ENCODE measurements around the gene METTL16.
"Not testable (repeated sequence)": the region's sequence is repeated elsewhere in the genome, so short reads cannot be mapped to it uniquely, and the experiment has no call there.

The METTL16 gene, protein sequence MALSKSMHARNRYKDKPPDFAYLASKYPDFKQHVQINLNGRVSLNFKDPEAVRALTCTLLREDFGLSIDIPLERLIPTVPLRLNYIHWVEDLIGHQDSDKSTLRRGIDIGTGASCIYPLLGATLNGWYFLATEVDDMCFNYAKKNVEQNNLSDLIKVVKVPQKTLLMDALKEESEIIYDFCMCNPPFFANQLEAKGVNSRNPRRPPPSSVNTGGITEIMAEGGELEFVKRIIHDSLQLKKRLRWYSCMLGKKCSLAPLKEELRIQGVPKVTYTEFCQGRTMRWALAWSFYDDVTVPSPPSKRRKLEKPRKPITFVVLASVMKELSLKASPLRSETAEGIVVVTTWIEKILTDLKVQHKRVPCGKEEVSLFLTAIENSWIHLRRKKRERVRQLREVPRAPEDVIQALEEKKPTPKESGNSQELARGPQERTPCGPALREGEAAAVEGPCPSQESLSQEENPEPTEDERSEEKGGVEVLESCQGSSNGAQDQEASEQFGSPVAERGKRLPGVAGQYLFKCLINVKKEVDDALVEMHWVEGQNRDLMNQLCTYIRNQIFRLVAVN

GRCh38 chr17:2511462-2512369, at the start of gene METTL16:
METTL16 (minus strand) TSS chr17:2511888; CDS start chr17:2502331, 9,557 bp downstream.
- peak; percentile 98 for DNase-seq

DNA sequence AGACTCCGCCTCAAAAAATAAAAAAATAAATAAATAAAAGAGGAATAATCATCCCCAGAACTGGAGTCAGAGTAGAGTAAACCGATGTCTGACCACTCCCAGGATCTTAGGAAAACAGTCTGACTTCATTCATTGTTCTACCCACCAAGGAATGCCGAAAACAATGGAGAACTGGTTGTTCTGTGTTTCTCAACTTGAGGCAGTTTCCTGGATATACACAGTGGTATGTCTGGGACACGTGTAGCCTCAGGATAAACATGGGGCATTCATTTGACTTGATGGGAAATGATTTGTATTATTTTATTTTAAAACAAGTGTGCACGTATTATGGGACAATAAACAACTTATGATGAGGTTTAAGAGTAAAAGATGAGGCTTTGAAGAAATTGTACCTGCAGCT, 49.0 kb upstream of the METTL16 start:
- DNase-seq = no peak

- DNase-seq = no peak
These were observed 40.2 kb upstream of the METTL16 start for GRCh38 chr17:2551928-2552327.

DNA sequence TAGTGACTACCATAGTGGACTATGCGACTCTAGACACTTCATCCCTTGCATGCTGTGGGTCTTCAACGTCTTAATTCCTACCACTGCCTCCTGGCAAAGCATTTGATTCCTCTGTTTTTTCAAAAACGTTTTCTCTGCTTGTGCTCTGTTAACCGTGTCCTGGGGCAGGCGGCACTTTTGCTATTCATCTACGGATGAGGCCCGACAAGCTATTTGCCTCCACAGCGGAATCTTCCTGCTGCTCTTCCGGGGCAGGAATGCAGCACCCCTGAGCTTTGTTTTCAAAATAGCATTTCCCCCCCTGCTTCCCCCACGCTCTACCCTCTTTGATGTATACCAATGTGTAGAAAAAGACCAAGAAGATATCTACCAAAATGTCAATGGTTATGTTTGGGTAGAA, 39.8 kb upstream of the METTL16 start:
- no peak for DNase-seq

DNA sequence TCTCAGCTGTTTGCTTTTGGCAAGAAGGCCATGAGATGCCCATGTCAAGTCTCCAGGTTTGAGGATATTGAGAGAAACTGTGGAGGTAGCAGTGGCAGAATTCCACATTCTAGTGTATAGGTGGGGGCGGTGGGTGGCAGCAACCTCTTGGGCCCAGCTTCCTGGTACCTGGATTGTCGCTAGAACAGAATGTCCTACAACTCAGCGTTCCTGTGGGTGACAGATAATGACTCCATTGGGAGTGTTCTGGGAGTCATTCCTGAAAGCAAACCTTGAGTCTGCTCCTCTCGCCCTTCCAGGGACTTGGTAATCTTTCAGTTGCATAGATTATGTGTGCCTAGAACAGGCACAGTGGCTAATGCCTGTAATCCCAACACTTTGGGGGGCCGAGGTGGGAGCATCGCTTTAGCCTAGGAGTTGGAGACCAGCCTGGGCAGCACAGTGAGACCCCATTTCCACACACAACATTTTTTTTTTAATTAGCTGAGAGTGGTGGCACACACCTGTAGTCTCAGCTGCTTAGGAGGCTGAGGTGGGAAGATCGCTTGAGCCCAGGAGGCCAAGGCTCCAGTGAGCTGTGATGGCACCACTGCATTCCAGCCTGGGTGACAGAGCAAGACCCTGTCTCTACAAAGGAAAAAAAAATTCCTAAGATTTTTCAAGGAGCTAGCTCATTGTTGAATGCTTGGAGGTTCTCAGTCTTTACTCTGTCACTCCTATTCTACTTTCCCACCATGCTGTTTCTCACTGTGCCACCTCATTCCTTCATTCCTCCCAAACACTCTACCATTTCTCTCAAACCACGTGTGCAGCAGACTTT, 37.9 kb upstream of the METTL16 start:
- no peak for DNase-seq

DNA sequence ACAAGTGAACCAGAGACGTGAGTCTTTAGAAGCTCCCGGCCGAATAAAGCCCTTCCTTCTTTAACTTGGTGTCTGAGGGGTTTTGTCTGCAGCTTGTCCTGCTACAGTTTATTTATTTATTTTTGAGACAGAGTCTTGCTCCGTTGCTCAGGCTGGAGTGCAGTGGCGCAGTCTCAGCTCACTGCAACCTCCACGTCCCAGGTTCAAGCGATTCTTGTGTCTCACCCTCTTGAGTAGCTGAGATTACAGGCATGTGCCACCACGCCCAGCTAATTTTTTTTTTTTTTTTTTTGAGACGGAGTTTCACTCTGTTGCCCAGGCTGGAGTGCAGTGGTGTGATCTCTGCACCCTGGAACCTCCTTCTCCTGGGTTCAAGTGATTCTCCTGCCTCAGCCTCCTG, 36.3 kb upstream of the METTL16 start:
- not testable (repeated sequence) for DNase-seq

GRCh38 chr17:2547176-2547575, 35.5 kb upstream of the METTL16 start:
- peak; percentile 24 for DNase-seq

DNA sequence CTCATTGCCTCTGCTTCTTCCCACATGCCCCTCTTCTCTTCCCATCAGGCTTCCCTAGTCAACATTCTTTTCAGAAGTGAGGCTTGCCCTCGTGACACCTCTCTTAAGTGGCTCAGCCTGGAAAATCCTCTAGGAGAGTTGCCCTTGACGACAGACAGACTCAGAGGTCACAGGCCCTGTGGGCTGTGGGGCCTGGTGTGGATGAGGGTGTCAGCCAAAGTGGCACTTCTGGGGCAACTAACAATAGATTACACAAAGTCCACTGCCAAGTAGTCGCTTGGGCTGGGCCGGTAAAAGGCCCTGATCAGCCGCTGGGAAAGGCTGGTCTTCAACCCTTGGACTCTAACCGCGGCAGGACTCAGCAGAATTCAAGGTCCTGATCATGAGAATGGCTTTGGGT, 33.7 kb upstream of the METTL16 start:
- no peak for DNase-seq

GRCh38 chr17:2542456-2542855, 30.8 kb upstream of the METTL16 start:
- no peak for DNase-seq

- DNase-seq = no peak
These were observed 30.4 kb upstream of the METTL16 start for GRCh38 chr17:2542056-2542455.

DNA sequence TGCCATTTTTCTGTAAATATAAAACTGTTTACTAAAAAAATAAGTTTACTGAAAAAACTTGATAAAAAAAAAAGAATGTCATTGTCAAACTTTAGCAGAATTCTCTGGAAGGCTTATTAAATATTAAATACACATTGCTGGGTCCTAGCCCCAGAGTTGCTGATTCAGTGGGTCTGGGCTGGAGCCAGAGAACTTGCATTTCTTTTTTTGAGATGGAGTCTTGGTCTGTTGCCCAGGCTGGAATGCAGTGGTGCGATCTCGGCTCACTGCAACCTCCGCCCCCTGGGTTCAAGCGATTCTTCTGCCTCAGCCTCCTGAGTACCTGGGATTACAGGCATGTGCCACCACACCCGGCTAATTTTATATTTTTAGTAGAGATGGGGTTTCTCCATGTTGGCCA, 25.9 kb upstream of the METTL16 start:
- DNase-seq = not testable (repeated sequence)

GRCh38 chr17:2532146-2532720, 20.5 kb upstream of the METTL16 start:
- DNase-seq = no peak

DNA sequence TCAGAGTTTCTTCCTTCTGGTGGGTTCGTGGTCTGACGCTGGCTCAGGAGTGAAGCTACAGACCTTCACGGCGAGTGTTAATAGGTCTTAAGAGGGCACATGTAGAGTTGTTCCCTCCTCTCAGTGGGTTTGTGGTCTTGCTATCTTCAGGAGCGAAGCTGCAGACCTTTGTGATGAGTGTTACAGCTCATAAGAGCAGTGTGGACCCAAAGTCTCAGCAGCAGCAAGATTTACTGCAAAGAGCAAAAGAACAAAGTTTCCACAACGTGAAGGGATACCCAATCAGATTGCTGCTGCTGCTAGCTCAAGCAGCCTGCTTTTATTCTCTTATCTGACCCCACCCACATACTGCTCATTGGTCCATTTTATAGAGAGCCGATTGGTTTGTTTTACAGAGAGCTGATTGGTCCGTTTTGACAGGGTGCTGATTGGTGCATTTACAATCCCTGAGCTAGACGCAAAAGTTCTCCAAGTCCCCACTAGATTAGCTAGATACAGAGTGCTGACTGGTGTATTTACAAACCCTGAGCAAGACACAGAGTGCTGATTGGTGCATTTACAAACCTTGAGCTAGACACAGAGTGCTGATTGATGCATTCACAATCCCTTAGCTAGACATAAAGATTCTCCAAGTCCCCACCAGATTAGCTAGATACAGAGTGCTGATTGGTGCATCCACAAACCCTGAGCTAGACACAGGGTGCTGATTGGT, 19.7 kb upstream of the METTL16 start:
- DNase-seq = not testable (repeated sequence)

DNA sequence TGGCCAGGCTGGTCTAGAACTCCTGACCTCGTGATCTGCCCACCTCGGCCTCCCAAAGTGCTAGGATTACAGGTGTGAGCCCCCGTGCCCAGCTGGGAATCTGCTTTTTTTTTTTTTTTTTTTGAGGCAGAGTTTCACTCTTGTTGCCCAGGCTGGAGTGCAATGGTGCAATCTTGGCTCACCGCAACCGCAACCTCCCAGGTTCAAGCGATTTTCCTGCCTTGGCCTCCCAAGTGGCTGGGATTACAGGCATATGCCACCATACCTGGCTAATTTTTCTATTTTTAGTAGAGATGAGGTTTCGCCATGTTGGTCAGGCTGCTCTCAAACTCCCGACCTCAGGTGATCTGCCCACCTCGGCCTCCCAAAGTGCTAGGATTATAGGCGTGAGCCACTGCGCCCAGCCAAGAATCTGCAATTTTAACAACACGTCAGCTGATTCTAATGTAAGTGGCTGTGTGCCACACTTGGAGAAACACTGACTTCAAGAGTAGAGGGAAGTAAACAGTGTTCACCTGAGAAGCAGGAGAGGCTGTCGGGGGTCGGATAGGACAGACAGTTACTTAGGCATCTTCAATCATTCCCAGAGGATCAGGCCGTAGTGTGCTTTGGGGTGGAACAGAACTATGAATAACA, 10.2 kb upstream of the METTL16 start:
- not testable (repeated sequence) for DNase-seq

GRCh38 chr17:2521257-2521656, 9.6 kb upstream of the METTL16 start:
- no peak for DNase-seq

DNA sequence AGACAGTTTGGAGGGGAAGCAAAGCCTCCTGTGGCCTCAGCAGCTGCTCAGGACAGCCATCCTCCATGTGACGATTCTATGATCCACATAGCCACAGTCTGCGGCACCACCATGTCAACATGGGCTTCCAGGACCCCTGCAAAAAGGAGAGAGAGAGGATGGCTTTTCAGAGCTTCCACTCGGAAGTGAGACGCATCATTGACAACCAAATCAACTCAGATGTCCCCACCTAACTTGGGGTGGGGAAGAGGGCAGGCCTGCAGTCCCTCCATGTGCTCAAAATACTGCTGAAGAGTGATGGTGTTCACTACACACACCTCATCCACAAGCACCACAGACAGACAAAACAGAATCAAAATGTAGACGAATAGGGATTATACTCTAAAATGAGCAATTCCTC, 5.9 kb upstream of the METTL16 start:
- DNase-seq = no peak

- no peak for DNase-seq
These were observed 588 bp downstream of the METTL16 start for GRCh38 chr17:2511138-2511461.

DNA sequence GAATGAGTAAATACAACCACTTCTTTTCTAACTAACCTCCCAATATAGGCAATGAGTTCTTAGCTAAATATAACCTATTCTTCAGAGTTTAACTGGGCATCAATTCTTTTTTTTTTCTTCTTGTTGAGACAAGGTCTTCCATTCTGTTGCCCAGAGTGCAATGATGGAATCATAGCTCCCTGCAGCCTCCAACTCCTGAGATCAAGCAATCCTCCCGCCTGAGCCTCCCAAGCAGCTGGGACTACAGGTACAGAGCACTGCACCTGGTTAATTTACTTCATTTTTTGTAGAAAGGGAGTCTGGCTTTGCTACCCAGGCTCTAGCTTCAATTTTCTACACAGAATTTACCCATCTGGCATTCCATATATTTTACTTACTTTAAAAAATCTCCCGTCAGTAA, 1.1 kb downstream of the METTL16 start:
- no peak for DNase-seq

DNA sequence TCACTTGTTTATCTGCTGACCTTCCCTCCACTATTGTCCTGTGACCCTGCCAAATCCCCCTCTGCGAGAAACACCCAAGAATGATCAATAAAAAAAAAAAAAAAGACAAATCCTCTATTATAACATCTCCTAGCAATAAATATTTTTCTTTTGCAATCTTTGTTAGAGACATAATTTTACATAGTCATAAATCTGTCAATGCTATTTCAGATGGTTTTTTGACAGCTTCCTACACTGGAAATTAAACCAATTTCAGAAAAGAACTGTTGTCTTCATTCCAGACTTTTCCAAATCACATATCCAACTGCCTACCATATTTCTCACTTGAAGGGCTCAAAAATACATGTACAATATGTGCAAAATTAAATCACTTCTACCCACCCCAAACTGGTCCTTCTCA, 3.7 kb downstream of the METTL16 start:
- no peak for DNase-seq

- DNase-seq = not testable (repeated sequence)
These were observed 4.7 kb downstream of the METTL16 start for GRCh38 chr17:2507015-2507414.

DNA sequence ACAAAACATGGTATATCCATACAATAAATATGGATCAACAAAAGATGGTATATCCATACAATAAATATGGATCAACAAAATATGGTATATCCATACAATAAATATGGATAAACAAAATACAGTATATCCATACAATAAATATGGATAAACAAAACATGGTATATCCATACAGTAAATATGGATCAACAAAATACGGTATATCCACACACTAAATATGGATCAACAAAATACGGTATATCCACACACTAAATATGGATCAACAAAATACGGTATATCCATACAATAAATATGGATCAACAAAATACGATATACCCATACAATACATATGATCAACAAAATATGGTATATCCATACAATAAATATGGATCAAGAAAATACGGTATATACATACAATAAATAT, 8.1 kb downstream of the METTL16 start:
- DNase-seq = no peak
